OCI-LY3 (cell line): ENCODE results near the gene PABPN1L.
A peak's percentile ranks its signal among the peaks of the same experiment; 100 is the strongest.

Experiments
- H2AFZ ChIP-seq: fragments of 200-600, 300-600 bp; shearing (Covaris generic); 2 replicates; pipeline ENCODE4 v1.6.0; 2014; ENCODE audit warnings: antibody characterized with exemption, low read depth, low read length
- H3K27ac ChIP-seq: fragments of 200-600, 300-600 bp; sonication (generic); 2 replicates; pipeline ENCODE4 v1.5.1; 2014; ENCODE audit warnings: mild to moderate bottlenecking, low read length, moderate library complexity, mixed read lengths
- H3K27me3 ChIP-seq: fragments of 200-600, 300-600 bp; sonication (generic); 2 replicates; pipeline ENCODE4 v1.6.1; 2014; ENCODE audit warnings: low read depth, low read length, mixed read lengths
- H3K36me3 ChIP-seq: fragments of 200-600, 300-600 bp; sonication (generic); replicated peaks from 2 replicates; pipeline ENCODE3; 2014; ENCODE audit warnings: low read depth, low read length, mixed read lengths
- H3K4me1 ChIP-seq: fragments of 300-600, 200-600 bp; sonication (generic); 2 replicates; pipeline ENCODE4 v1.6.1; 2014; ENCODE audit warnings: low read length, mixed read lengths
- H3K4me2 ChIP-seq: fragments of 200-600, 300-600 bp; sonication (generic); 2 replicates; pipeline ENCODE4 v1.6.1; 2014; ENCODE audit warnings: low read length, mixed read lengths
- H3K4me3 ChIP-seq: fragments of 300-600, 200-600 bp; sonication (generic); 2 replicates; pipeline ENCODE4 v1.5.1; 2014; ENCODE audit warnings: antibody characterized with exemption, mild to moderate bottlenecking, low read length, moderate library complexity
- H3K79me2 ChIP-seq: fragments of 300-600, 200-600 bp; shearing (Covaris generic); 2 replicates; pipeline ENCODE4 v1.6.1; 2014; ENCODE audit warnings: mild to moderate bottlenecking, low read length, mixed read lengths
- H3K9ac ChIP-seq: fragments of 300-600, 200-600 bp; shearing (Covaris generic); 2 replicates; pipeline ENCODE4 v1.6.0; 2014; ENCODE audit warnings: mild to moderate bottlenecking, low read length, moderate library complexity
- H3K9me3 ChIP-seq: fragments of 200-600, 300-600 bp; shearing (Covaris generic); 2 replicates; pipeline ENCODE4 v1.6.1; 2014; ENCODE audit warnings: low read length, mixed read lengths; ENCODE audit not compliant: insufficient read depth
- H4K20me1 ChIP-seq: fragments of 200-600, 300-600 bp; sonication (generic); 2 replicates; pipeline ENCODE4 v1.6.1; 2016; ENCODE audit warnings: low read length, mixed read lengths; ENCODE audit not compliant: insufficient read depth
- CTCF ChIP-seq: fragments of 200-600, 300-600 bp; sonication (generic); IDR thresholded peaks from 2 replicates; pipeline ENCODE4 v1.5.1; 2014; ENCODE audit warnings: antibody characterized with exemption, low read length, low read depth
- EZH2phosphoT487 ChIP-seq: fragments of 200-600 bp; shearing (Covaris generic); IDR thresholded peaks from 2 replicates; pipeline ENCODE4 v1.6.1; 2018; ENCODE audit warnings: antibody characterized with exemption, mixed run types, low read depth

PABPN1L gene

GRCh38 chr16:88857728-88858339 lies 8.6 kb downstream of the PABPN1L start:
- H3K4me3 ChIP-seq, result peak overlapping the region; percentile 99
- no peaks in the 10 kb centered on the region for H3K27me3 ChIP-seq
- H3K4me1 ChIP-seq, result peaks cover 23% of the 10 kb centered on the region
- H3K79me2 ChIP-seq, result peaks cover 18% of the 10 kb centered on the region
- H4K20me1 ChIP-seq, result peaks cover 9% of the 10 kb centered on the region; the same call in 1 of the 2 replicates
- no peaks in the 10 kb centered on the region for H3K9me3 ChIP-seq
- H2AFZ ChIP-seq, result no peak overlapping the region
- peaks cover 11% of the 10 kb centered on the region for H3K36me3 ChIP-seq
- TF ChIP-seq EZH2phosphoT487 (no peak), CTCF (peak; percentile 63)
- peak overlapping the region; percentile 79 for H3K9ac ChIP-seq
- peak overlapping the region; percentile 98 for H3K4me2 ChIP-seq
- H3K27ac ChIP-seq, result 0 out of 2 replicates have a peak overlapping the region, but pooled peaks have one; percentile 4

- peaks cover 18% of the 10 kb centered on the region for H3K79me2 ChIP-seq
- H2AFZ ChIP-seq, result no peak within 1 kb of the TSS; the same call in 1 of the 2 replicates
- no peak for TF ChIP-seq EZH2phosphoT487
- TF ChIP-seq CTCF, result no peak
- H3K27me3 ChIP-seq, result no peaks in the 10 kb centered on the region
- peak within 1 kb of the TSS; percentile 79 for H3K9ac ChIP-seq
- H4K20me1 ChIP-seq, result peaks cover 9% of the 10 kb centered on the region; the same call in 1 of the 2 replicates
- H3K27ac ChIP-seq, result peak within 1 kb of the TSS; percentile 24; the same call in 1 of the 2 replicates
- H3K9me3 ChIP-seq, result no peaks in the 10 kb centered on the region
- peak within 1 kb of the TSS; percentile 99 for H3K4me3 ChIP-seq
- H3K4me2 ChIP-seq, result peak within 1 kb of the TSS; percentile 98
- H3K36me3 ChIP-seq, result peaks cover 11% of the 10 kb centered on the region
- H3K4me1 ChIP-seq, result peaks cover 23% of the 10 kb centered on the region
Observed at GRCh38 chr16:88856828-88857727, 9.4 kb downstream of the PABPN1L start, which contains the start of the genes GALNS and TRAPPC2L. TSS of gene GALNS (minus strand) at chr16:88856947. CDS start at chr16:88856877, 70 bp downstream. TSS of gene TRAPPC2L (plus strand) at chr16:88857127. CDS start at chr16:88857151, 24 bp downstream.

- Histone ChIP-seq H3K27me3 (no peaks in the 10 kb centered on the region), H3K4me3 (peak overlapping the region; percentile 99), H3K36me3 (peaks cover 11% of the 10 kb centered on the region), H2AFZ (no peak overlapping the region), H3K27ac (peak overlapping the region; percentile 24; the same call in 1 of the 2 replicates), H3K79me2 (peaks cover 18% of the 10 kb centered on the region), H3K9me3 (no peaks in the 10 kb centered on the region), H4K20me1 (peaks cover 9% of the 10 kb centered on the region; the same call in 1 of the 2 replicates), H3K9ac (peak overlapping the region; percentile 70; the same call in 1 of the 2 replicates), H3K4me2 (peak overlapping the region; percentile 86), H3K4me1 (peaks cover 23% of the 10 kb centered on the region)
- TF ChIP-seq CTCF, result no peak
- no peak for TF ChIP-seq EZH2phosphoT487
Observed at GRCh38 chr16:88856122-88856827, 10.2 kb downstream of the PABPN1L start.
